Fibroblast of pulmonary artery (primary cell): ENCODE results near the gene SIPA1L3.
A peak's percentile ranks its signal among the peaks of the same experiment; 100 is the strongest.

Source experiments
- DNase-seq: peaks from one replicate; pipeline ENCODE4 v3.0.0-alpha.2; 2010; ENCODE audit warnings: low read depth
- H3K4me3 ChIP-seq: replicated peaks from 2 replicates; pipeline ENCODE4 v1.5.1; 2011; ENCODE audit warnings: low read depth, mild to moderate bottlenecking, control low read depth, low read length, moderate library complexity
- TF ChIP-seq, protein P1 (sequence below): IDR thresholded peaks from 2 replicates; pipeline ENCODE4 v1.5.1; 2011; ENCODE audit warnings: mild to moderate bottlenecking, control low read depth, low read length, inconsistent platforms; ENCODE audit errors: missing control alignments

The SIPA1L3 gene

DNA sequence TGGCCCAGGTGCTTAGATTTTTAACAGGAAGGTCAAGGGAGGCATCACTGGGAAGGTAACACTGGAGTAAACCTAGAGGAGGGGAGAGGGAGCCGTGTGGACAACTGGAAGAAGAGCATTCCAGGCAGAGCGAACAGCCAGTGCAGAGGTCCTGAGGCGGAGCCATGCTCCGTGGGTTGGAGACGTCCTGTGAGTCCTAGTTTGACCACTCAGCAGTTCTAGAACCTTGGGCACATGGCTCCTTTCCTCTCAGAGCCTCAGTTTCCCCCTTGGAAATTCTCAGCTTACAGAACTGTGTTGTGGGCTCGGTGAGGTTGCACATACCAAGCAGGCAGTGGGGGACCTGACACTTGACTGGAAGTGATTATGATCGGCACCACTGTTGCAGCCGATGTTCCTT, 186.1 kb downstream of the SIPA1L3 start:
- DNase-seq, result no peak
- TF ChIP-seq, protein P1, sequence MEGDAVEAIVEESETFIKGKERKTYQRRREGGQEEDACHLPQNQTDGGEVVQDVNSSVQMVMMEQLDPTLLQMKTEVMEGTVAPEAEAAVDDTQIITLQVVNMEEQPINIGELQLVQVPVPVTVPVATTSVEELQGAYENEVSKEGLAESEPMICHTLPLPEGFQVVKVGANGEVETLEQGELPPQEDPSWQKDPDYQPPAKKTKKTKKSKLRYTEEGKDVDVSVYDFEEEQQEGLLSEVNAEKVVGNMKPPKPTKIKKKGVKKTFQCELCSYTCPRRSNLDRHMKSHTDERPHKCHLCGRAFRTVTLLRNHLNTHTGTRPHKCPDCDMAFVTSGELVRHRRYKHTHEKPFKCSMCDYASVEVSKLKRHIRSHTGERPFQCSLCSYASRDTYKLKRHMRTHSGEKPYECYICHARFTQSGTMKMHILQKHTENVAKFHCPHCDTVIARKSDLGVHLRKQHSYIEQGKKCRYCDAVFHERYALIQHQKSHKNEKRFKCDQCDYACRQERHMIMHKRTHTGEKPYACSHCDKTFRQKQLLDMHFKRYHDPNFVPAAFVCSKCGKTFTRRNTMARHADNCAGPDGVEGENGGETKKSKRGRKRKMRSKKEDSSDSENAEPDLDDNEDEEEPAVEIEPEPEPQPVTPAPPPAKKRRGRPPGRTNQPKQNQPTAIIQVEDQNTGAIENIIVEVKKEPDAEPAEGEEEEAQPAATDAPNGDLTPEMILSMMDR, result no peak
- H3K4me3 ChIP-seq, result no peak overlapping the region

GRCh38 chr19:38093587-38093986, 186.6 kb downstream of the SIPA1L3 start:
- TF ChIP-seq, protein P1, result no peak
- DNase-seq, result no peak
- no peak overlapping the region for H3K4me3 ChIP-seq

DNA sequence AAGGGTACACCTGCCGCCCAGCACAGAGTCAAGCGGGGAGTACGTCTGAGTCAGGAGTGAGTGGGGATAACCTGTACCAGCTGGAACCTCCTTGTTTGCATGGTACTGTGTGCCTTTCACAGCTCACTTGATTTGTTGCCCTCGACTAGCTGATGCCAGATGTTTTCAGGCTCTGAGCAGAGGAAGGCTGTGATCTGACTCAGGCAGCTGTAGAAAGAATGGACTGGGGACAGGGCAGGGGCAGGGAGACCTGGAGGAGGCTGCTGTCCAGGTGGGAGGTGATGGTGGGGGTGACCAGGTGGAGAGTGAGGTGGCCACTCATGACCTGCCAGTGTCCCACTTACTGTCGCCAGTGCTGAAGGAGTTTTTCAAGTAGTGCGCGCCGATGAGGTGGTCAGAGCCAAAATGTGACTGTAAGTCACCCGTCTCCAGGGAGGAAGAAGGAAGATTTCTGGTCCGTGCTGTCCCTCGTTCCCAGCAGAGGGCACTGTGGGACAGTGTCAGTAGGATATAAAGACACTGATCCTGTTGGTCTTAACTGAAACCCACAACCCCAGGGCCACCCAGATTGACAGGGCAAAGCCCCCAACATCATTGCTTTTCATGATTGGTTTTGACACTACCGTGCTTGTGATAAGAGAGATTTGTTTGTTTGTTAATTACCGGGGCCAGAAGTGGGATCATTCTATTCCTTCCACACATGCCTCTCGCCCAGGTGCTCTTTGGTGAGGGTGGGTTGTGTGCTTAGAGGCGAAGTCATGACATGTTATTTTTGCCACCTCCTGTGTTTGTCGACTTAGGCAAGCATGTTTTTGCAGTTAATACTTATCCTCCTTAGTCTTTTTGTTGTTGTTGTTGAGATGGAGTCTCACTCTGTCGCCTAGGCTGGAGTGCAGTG, 188.7 kb downstream of the SIPA1L3 start:
- H3K4me3 ChIP-seq, result no peak overlapping the region

GRCh38 chr19:38099966-38100365, 193.0 kb downstream of the SIPA1L3 start:
- DNase-seq, result no peak
- TF ChIP-seq, protein P1, result no peak
- H3K4me3 ChIP-seq, result no peak overlapping the region

More for the DNA sequence above, 188.7 kb downstream of the SIPA1L3 start:
- TF ChIP-seq, protein P1, result peak; percentile 86
- peak; percentile 77 for DNase-seq

DNA sequence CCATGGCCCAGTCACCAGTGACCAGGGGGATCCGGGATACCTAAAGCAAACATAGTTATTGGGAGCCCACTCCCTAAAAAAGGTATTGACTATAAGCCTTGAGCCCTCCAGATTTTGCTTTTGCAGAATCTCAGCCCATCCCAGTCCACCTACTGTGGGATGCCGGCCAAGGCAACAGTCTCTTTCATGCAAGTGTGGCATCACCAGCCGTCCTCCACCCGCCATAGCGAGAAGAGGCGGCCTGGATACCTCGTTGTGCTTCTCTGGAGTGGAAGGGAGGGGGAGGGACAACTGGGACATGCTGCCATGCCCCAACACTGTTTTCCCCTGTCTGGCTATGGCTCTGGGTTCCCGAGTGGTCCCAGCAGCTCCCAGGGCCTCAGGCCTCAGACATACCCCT, 193.6 kb downstream of the SIPA1L3 start:
- no peak overlapping the region for H3K4me3 ChIP-seq
- no peak for DNase-seq
- TF ChIP-seq, protein P1, result no peak

- no peak for DNase-seq
- TF ChIP-seq, protein P1, result no peak
- no peak overlapping the region for H3K4me3 ChIP-seq
Observed at GRCh38 chr19:38101723-38102122, 194.7 kb downstream of the SIPA1L3 start.

DNA sequence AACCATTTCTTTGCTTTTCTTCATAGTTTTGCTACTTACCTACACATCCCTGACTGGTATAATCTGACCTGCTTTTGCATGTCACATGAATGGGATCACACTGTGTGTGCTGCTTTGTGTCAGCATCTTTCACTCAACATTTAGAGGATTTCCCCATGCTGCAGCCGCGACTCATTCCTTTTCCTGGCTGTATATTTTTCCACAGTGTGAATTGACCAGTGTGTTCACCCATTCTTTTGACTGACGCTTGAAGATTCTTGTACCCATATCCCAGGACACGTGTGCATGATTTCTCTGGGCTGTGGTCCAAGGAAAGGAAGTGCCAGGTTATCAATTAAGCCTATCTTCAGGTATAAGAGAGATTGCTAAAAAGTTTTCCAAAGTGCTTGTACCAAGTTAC, 198.6 kb downstream of the SIPA1L3 start:
- no peak overlapping the region for H3K4me3 ChIP-seq
- DNase-seq, result no peak
- TF ChIP-seq, protein P1, result no peak
